HepG2 (cell line): ENCODE data around the gene BANP. TPM values are rescaled to one million over a fixed set of nuclear protein-coding genes. Genes with fewer than 3 reads are reported as not detected.
"Not testable (repeated sequence)": the region's sequence is repeated elsewhere in the genome, so short reads cannot be mapped to it uniquely, and the experiment has no call there.

ENCODE experiments used
- ATAC-seq: fragments of 200-7000 bp; cut with Tn5 transposase; 3 replicates; pipeline ENCODE4 v1.9.1; 2020; ENCODE audit warnings: mild to moderate bottlenecking, moderate library complexity
- BruUV-seq: library from RNA; stranded (reverse); fragments of 400-500 nt; replicated peaks from 2 replicates; lab custom pipeline; 2021; lab: Mats Ljungman, UMichigan
- CTCF ChIA-PET: fragments of 300-600 bp; formaldehyde crosslinking; extraction: SDS; loops from one replicate; lab custom pipeline; 2021; ENCODE audit warnings: low total read pairs, inconsistent platforms, low intra/inter-chr PET ratio; lab: Yijun Ruan, JAX
- POLR2A ChIA-PET: fragments of 350-600 bp; sonication (Branson Sonifier 250); formaldehyde crosslinking; loops from one replicate; lab custom pipeline; 2020; ENCODE audit warnings: antibody characterized with exemption, inconsistent platforms; lab: Yijun Ruan, JAX
- DNase-seq: peaks from one replicate; pipeline ENCODE4 v3.0.0-alpha.2; 2015; ENCODE audit warnings: low spot score
- FAIRE-seq: peaks from 3 replicates; lab custom pipeline; 2011; peaks lifted over from hg19 to GRCh38; lab: Jason Lieb, UNC
- H2AFZ ChIP-seq: one replicate; pipeline ENCODE4 v1.6.1; 2011; ENCODE audit warnings: low read length, inconsistent platforms
- H3K27ac ChIP-seq: fragments of 300-600 bp; 3 replicates; pipeline ENCODE4 v1.8.0; 2011; ENCODE audit warnings: mixed run types, mild to moderate bottlenecking, mixed read lengths, low read length, inconsistent platforms; ENCODE audit not compliant: insufficient read depth; ENCODE audit errors: extremely low read length
- H3K27me3 ChIP-seq, 2 experiments: fragments of 200-600 bp in 1 of 2; 2 replicates in 1 of 2; 3 replicates in 1 of 2; pipeline versions ENCODE4 v1.6.0 to v1.8.0; 2011; ENCODE audit warnings: low read length in 2 of 2, mild to moderate bottlenecking in 2 of 2, moderate library complexity in 2 of 2, inconsistent platforms in 1 of 2; ENCODE audit not compliant: insufficient read depth in 2 of 2, control insufficient read depth in 1 of 2
- H3K36me3 ChIP-seq, 2 experiments: fragments of 200-600 bp in 1 of 2; replicated peaks in 1 of 2; 2 replicates in 1 of 2; 3 replicates in 1 of 2; pipeline versions ENCODE4 v1.5.1 to v1.8.0; 2011; ENCODE audit warnings: low read length in 2 of 2, inconsistent platforms in 1 of 2; ENCODE audit not compliant: insufficient read depth in 2 of 2, control insufficient read depth in 1 of 2
- H3K4me1 ChIP-seq: 2 replicates; pipeline ENCODE4 v1.5.1; 2012; ENCODE audit warnings: low read length, inconsistent platforms; ENCODE audit not compliant: insufficient read depth
- H3K4me2 ChIP-seq: 2 replicates; pipeline ENCODE4 v1.6.0; 2011; ENCODE audit warnings: low read depth, low read length, inconsistent platforms
- H3K4me3 ChIP-seq, 3 experiments: fragments of 200-600 bp in 1 of 3; sonication (generic), shearing (Covaris generic) in 1 of 3; replicated peaks in 1 of 3; 2 replicates each; pipeline ENCODE4 v1.5.1; 2011 to 2016; ENCODE audit warnings: low read length in 3 of 3, inconsistent platforms in 2 of 3, low read depth in 2 of 3, mild to moderate bottlenecking in 2 of 3, control low read depth in 1 of 3, mixed read lengths in 1 of 3; ENCODE audit not compliant: insufficient read depth in 1 of 3
- H3K79me2 ChIP-seq: one replicate; pipeline ENCODE4 v1.6.1; 2011; ENCODE audit warnings: low read length, inconsistent platforms; ENCODE audit not compliant: insufficient read depth
- H3K9ac ChIP-seq: 2 replicates; pipeline ENCODE4 v1.6.0; 2011; ENCODE audit warnings: mild to moderate bottlenecking, low read depth, low read length, inconsistent platforms; ENCODE audit not compliant: insufficient read depth
- H3K9me3 ChIP-seq: 2 replicates; pipeline ENCODE4 v1.5.1; 2012; ENCODE audit warnings: mild to moderate bottlenecking, low read length
- H4K20me1 ChIP-seq: 2 replicates; pipeline ENCODE4 v1.6.0; 2011; ENCODE audit warnings: inconsistent platforms, mild to moderate bottlenecking, low read length, moderate library complexity; ENCODE audit not compliant: insufficient read depth
- ELF4 ChIP-seq: sonication (generic); formaldehyde crosslinking; IDR thresholded peaks from 2 replicates; pipeline ENCODE4 v1.5.0; 2020; ENCODE audit warnings: missing genetic modification reagents, mild to moderate bottlenecking, moderate library complexity, borderline replicate concordance
- HDAC6 ChIP-seq: fragments of 200-600 bp; sonication (generic); IDR thresholded peaks from 2 replicates; pipeline ENCODE4 v1.7.0; 2017; ENCODE audit warnings: mild to moderate bottlenecking, antibody characterized with exemption, low read length, low read depth
- HES4 ChIP-seq: sonication (generic); formaldehyde crosslinking; IDR thresholded peaks from 2 replicates; pipeline ENCODE4 v1.9.0; 2021; ENCODE audit warnings: mild to moderate bottlenecking, missing genetic modification reagents, borderline replicate concordance
- KDM1A ChIP-seq: IDR thresholded peaks from 2 replicates; pipeline ENCODE4 v1.6.1; 2016; ENCODE audit warnings: missing compliant biosample characterization
- PTBP1 ChIP-seq: fragments of 200-400 bp; formaldehyde crosslinking; IDR thresholded peaks from 2 replicates; pipeline ENCODE4 v1.6.1; 2018; ENCODE audit warnings: low read length, low read depth; ENCODE audit not compliant: poor library complexity, severe bottlenecking
- SNRNP70 ChIP-seq: fragments of 200-400 bp; formaldehyde crosslinking; IDR thresholded peaks from 2 replicates; pipeline ENCODE4 v1.6.1; 2017; ENCODE audit warnings: mild to moderate bottlenecking, low read depth, low read length, moderate library complexity
- TAF15 ChIP-seq: fragments of 200-400 bp; formaldehyde crosslinking; IDR thresholded peaks from one replicate; pipeline ENCODE4 v1.6.1; 2018; ENCODE audit warnings: mild to moderate bottlenecking, low read depth, low read length; ENCODE audit not compliant: poor library complexity, severe bottlenecking
- ZEB1 ChIP-seq: IDR thresholded peaks from 2 replicates; pipeline ENCODE4 v1.6.1; 2012; ENCODE audit warnings: mild to moderate bottlenecking, low read depth, inconsistent platforms; ENCODE audit not compliant: insufficient replicate concordance
- ZNF17 ChIP-seq: sonication (generic); formaldehyde crosslinking; IDR thresholded peaks from 2 replicates; pipeline ENCODE4 v1.5.0; 2020; ENCODE audit warnings: mild to moderate bottlenecking, missing genetic modification reagents
- ZNF207 ChIP-seq: fragments of 450-650 bp; IDR thresholded peaks from 2 replicates; pipeline ENCODE4 v1.6.1; 2016; ENCODE audit warnings: antibody characterized with exemption, borderline replicate concordance
- ZNF230 ChIP-seq: sonication (generic); formaldehyde crosslinking; IDR thresholded peaks from 2 replicates; pipeline ENCODE4 v1.4.0; 2020; ENCODE audit warnings: mild to moderate bottlenecking, missing genetic modification reagents
- ZNF558 ChIP-seq: sonication (generic); formaldehyde crosslinking; IDR thresholded peaks from 2 replicates; pipeline ENCODE4 v1.9.0; 2022; ENCODE audit warnings: mild to moderate bottlenecking, missing genetic modification reagents, borderline replicate concordance
- ZNF570 ChIP-seq: sonication (generic); formaldehyde crosslinking; IDR thresholded peaks from 2 replicates; pipeline ENCODE4 v1.4.0; 2020; ENCODE audit warnings: mild to moderate bottlenecking, missing genetic modification reagents, borderline replicate concordance
- WGBS: methylation state at CpG from one replicate; pipeline ENCODE4 v1.1.6; 2017; ENCODE audit warnings: low lambda C conversion rate; 5-methylcytosine and 5-hydroxymethylcytosine counted together
- in situ Hi-C: cut with HindIII; loops from 2 replicates; pipeline ENCODE4 v1.10.0; 2017; ENCODE audit warnings: low pct_unique_long_range_greater_than_20kb; ENCODE audit not compliant: extremely low pct_ligation_motif_present
- intact Hi-C: fragments of 100-400 bp; cut with micrococcal nuclease; formaldehyde crosslinking; loops from one replicate; pipeline ENCODE4 v1.10.0; 2022; ENCODE audit not compliant: unreplicated experiment
- polyA plus RNA-seq, 8 experiments: library from polyadenylated mRNA; depleted of rRNA in 3 of 8; stranded (reverse) in 7 of 8; unstranded in 1 of 8; fragments of >200 nt; fragmentation: Illumina TruSeq in 4 of 8; extraction: Trizol in 4 of 8; gene quantifications; 2 replicates each; pipeline versions ENCODE4 v1.2.1 to v1.2.3, GENCODE V29; 2011 to 2016; ENCODE audit warnings: low read depth in 4 of 8, missing spikeins in 1 of 8, mixed read lengths in 1 of 8; ENCODE audit not compliant: insufficient read depth in 1 of 8
- total RNA-seq, 5 experiments: library from RNA; depleted of rRNA; stranded (reverse); fragments of >200 nt; fragmentation: Illumina TruSeq; extraction: Trizol; gene quantifications; 2 replicates each; pipeline ENCODE4 v1.2.3, GENCODE V29; 2016; ENCODE audit warnings: low read depth in 1 of 5
- TF ChIP-seq, protein P1 (sequence below): sonication (generic); formaldehyde crosslinking; IDR thresholded peaks from 2 replicates; pipeline ENCODE4 v1.4.0; 2020; ENCODE audit warnings: missing genetic modification reagents; ENCODE audit errors: not compliant biosample characterization
- TF ChIP-seq, protein P2 (sequence below): sonication (generic); formaldehyde crosslinking; conservative IDR thresholded peaks from 2 replicates; pipeline ENCODE4 v1.5.0; 2020; ENCODE audit warnings: missing genetic modification reagents
- TF ChIP-seq, protein P3 (sequence below): sonication (generic); formaldehyde crosslinking; conservative IDR thresholded peaks from 2 replicates; pipeline ENCODE4 v1.8.0; 2022; ENCODE audit warnings: missing genetic modification reagents

Gene BANP
- total and polyA plus RNA-seq, 2 of the 13 experiments (the other 11 are each of a cell fraction or from before 2014, with no cell fraction given), result 20.2 to 23.8 TPM

DNA sequence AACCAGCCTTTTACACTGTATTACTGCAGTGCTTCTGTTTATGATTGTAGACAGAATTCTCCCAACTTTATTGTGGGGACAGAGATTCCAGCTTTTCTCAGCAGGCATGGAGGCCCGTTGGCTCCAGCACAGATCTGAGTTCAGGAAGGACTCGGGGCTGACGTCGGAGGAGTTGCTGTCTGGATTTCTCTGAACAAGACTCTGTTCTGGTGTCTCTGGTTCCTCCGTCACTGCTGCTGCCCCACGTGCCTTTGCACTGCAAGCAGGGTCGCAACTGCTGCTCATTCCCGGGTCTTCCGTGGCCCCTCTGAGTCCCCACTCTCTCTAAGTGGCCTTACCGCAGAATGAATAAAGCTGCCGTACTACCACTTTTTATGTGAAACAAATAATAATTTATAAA is 88.4 kb downstream of the BANP start (continued):
- TF ChIP-seq ZNF230 (CRISPR knock-in tag), result no peak
- TF ChIP-seq, protein P1, sequence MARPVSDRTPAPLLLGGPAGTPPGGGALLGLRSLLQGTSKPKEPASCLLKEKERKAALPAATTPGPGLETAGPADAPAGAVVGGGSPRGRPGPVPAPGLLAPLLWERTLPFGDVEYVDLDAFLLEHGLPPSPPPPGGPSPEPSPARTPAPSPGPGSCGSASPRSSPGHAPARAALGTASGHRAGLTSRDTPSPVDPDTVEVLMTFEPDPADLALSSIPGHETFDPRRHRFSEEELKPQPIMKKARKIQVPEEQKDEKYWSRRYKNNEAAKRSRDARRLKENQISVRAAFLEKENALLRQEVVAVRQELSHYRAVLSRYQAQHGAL (CRISPR knock-in tag), result no peak
- TF ChIP-seq, protein P2, sequence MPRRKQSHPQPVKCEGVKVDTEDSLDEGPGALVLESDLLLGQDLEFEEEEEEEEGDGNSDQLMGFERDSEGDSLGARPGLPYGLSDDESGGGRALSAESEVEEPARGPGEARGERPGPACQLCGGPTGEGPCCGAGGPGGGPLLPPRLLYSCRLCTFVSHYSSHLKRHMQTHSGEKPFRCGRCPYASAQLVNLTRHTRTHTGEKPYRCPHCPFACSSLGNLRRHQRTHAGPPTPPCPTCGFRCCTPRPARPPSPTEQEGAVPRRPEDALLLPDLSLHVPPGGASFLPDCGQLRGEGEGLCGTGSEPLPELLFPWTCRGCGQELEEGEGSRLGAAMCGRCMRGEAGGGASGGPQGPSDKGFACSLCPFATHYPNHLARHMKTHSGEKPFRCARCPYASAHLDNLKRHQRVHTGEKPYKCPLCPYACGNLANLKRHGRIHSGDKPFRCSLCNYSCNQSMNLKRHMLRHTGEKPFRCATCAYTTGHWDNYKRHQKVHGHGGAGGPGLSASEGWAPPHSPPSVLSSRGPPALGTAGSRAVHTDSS (CRISPR knock-in tag), result no peak
- TF ChIP-seq, protein P3, sequence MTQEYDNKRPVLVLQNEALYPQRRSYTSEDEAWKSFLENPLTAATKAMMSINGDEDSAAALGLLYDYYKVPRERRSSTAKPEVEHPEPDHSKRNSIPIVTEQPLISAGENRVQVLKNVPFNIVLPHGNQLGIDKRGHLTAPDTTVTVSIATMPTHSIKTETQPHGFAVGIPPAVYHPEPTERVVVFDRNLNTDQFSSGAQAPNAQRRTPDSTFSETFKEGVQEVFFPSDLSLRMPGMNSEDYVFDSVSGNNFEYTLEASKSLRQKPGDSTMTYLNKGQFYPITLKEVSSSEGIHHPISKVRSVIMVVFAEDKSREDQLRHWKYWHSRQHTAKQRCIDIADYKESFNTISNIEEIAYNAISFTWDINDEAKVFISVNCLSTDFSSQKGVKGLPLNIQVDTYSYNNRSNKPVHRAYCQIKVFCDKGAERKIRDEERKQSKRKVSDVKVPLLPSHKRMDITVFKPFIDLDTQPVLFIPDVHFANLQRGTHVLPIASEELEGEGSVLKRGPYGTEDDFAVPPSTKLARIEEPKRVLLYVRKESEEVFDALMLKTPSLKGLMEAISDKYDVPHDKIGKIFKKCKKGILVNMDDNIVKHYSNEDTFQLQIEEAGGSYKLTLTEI (CRISPR knock-in tag), result no peak
- no peak for TF ChIP-seq HDAC6
- no peak for TF ChIP-seq SNRNP70
- no peak for TF ChIP-seq ZEB1
- no peak for TF ChIP-seq ELF4
- TF ChIP-seq KDM1A (CRISPR knock-in tag), result no peak
- TF ChIP-seq ZNF207, result no peak
- no peak for TF ChIP-seq HES4 (CRISPR knock-in tag)
- TF ChIP-seq ZNF558 (CRISPR knock-in tag), result no peak
- TF ChIP-seq PTBP1, result no peak
- TF ChIP-seq TAF15, result no peak
- no peak for TF ChIP-seq ZNF570 (CRISPR knock-in tag)
- no peak for TF ChIP-seq ZNF17 (CRISPR knock-in tag)

DNA sequence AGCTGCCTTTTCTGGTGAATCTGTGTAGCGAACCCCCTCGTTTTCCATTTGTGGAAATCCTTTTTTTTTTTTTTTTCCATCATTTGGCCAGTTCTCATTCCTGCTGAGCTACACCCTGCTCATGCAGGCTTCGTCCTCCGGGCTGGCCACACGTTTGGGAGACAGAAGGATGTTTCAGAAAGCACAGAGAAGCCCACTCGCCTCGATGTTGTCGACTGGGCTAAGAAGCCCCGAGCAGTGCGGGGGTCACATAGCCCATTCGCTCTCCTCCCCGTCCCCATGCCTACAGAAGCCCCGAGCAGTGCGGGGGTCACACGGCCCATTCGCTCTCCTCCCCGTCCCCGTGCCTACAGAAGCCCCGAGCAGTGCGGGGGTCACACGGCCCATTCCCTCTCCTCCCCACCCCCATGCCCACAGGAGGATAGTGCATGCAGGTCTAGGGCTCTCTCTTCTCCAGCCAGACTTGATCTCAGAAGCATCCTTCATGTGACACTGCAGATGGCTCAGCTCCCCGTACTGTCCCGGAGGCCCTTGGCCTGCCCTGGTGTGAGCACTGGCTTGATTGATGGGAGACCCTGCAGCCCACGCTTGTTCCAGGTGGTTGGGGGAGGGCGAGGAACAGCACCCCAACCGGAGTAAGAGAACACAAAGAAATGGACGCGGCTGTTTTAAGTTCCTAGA is 89.1 kb downstream of the BANP start:
- H3K79me2 ChIP-seq, POLR2A ChIA-PET, intact Hi-C loops, H2AFZ ChIP-seq, H3K27me3 ChIP-seq, DNase-seq, H3K9me3 ChIP-seq, H4K20me1 ChIP-seq, H3K9ac ChIP-seq, FAIRE-seq, H3K4me3 ChIP-seq, H3K4me2 ChIP-seq, ATAC-seq, H3K27ac ChIP-seq, H3K4me1 ChIP-seq, CTCF ChIA-PET, BruUV-seq, in situ Hi-C loops: not testable (repeated sequence)
- WGBS, result 90% methylated on average over 28 of the region's 28 CpGs
- peaks cover 9 to 18% of the 10 kb centered on the region in 2 experiments; a peak in 4 of 5 replicates for H3K36me3 ChIP-seq
